GM19035 (cell line): ENCODE results near the gene PDGFRB.
A peak's percentile ranks its signal among the peaks of the same experiment; 100 is the strongest.

Source experiments
- ATAC-seq: cut with Tn5 transposase; IDR thresholded peaks from one replicate; pipeline ENCODE4 v1.9.1; 2021; ENCODE audit not compliant: unreplicated experiment

PDGFRB gene

GRCh38 chr5:150164211-150164980 is 8.8 kb upstream of the PDGFRB start:
- ATAC-seq = no peak

- ATAC-seq = no peak
Observed at GRCh38 chr5:150163547-150164059, 8.0 kb upstream of the PDGFRB start.

GRCh38 chr5:150163035-150163434 is 7.4 kb upstream of the PDGFRB start:
- no peak for ATAC-seq

- ATAC-seq = no peak
Observed at GRCh38 chr5:150162142-150162513, 6.5 kb upstream of the PDGFRB start.

GRCh38 chr5:150161242-150162141 is 5.8 kb upstream of the PDGFRB start:
- peak; percentile 72 for ATAC-seq

GRCh38 chr5:150160448-150161081 is 4.9 kb upstream of the PDGFRB start:
- no peak for ATAC-seq

- ATAC-seq = no peak
Observed at GRCh38 chr5:150159741-150160179, 4.1 kb upstream of the PDGFRB start.

GRCh38 chr5:150159031-150159430 is 3.4 kb upstream of the PDGFRB start:
- ATAC-seq = no peak

- no peak for ATAC-seq
Observed at GRCh38 chr5:150158170-150158949, 2.7 kb upstream of the PDGFRB start.

GRCh38 chr5:150157168-150157567 is 1.5 kb upstream of the PDGFRB start:
- ATAC-seq = no peak

GRCh38 chr5:150156540-150156939 is 895 bp upstream of the PDGFRB start:
- ATAC-seq = no peak

- ATAC-seq = peak; percentile 15
Observed at GRCh38 chr5:150156027-150156368, 353 bp upstream of the PDGFRB start.

GRCh38 chr5:150154618-150155128 is 972 bp downstream of the PDGFRB start:
- no peak for ATAC-seq

- ATAC-seq = no peak
Observed at GRCh38 chr5:150153957-150154617, 1.6 kb downstream of the PDGFRB start.

GRCh38 chr5:150153483-150153882 is 2.2 kb downstream of the PDGFRB start:
- ATAC-seq = no peak

GRCh38 chr5:150152636-150153462 is 2.8 kb downstream of the PDGFRB start:
- no peak for ATAC-seq

GRCh38 chr5:150149618-150150017 is 6.0 kb downstream of the PDGFRB start:
- ATAC-seq = no peak

- no peak for ATAC-seq
Observed at GRCh38 chr5:150148117-150148927, 7.3 kb downstream of the PDGFRB start.
